Right lobe of liver (tissue), 4 donors: ENCODE results near the gene SLC25A45.

Experiments used
- POLR2A ChIP-seq: fragments of 450-650 bp; IDR thresholded peaks from one replicate; pipeline ENCODE4 v1.6.1; 2017; ENCODE audit warnings: antibody characterized with exemption, mild to moderate bottlenecking
- TF ChIP-seq, protein P1 (sequence below), 4 donors: fragments of 200-600 bp in 3 of 4; fragments of 450-650 bp in 1 of 4; IDR thresholded peaks; one replicate each; pipeline versions ENCODE4 v1.5.1 to v1.8.0; 2016 to 2022; ENCODE audit warnings: antibody characterized with exemption in 4 of 4, mild to moderate bottlenecking in 2 of 4
- donor health status: DM: no; HTN: no; CAD: no.
- donor health status: DM: no; HTN: no; CAD: no.
- donor health status: DM: no; HTN: yes; CAD: no.

DNA sequence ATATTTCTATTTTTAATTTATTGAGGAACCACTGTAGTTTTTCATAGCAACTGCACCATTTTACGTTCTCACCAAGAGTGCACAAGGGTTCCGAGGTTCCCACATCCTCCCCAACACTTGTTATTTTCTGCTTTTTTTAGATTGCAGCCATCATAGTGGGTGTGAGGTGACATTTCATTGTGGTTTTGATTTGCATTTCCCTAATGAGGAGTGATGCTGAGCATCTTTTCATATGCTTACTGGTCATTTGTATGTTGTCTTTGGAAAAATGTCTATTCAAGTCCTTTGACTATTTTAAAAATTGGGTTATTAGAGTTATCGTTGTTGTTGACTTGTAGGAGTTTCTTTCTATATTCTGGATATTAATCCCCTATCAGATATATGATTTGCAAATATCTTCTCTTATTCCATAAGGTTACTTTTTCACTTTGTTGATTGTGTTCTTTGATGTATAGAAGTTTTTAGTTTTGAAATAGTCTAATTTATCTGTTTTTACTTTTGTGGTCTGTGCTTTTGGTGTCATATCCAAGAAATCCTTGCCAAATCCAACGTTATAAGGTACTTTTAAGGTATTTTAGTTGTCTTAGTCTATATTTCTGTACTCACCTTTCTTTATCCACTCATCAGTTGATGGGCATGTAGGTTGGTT, 49.1 kb upstream of the SLC25A45 start:
- TF ChIP-seq, protein P1, sequence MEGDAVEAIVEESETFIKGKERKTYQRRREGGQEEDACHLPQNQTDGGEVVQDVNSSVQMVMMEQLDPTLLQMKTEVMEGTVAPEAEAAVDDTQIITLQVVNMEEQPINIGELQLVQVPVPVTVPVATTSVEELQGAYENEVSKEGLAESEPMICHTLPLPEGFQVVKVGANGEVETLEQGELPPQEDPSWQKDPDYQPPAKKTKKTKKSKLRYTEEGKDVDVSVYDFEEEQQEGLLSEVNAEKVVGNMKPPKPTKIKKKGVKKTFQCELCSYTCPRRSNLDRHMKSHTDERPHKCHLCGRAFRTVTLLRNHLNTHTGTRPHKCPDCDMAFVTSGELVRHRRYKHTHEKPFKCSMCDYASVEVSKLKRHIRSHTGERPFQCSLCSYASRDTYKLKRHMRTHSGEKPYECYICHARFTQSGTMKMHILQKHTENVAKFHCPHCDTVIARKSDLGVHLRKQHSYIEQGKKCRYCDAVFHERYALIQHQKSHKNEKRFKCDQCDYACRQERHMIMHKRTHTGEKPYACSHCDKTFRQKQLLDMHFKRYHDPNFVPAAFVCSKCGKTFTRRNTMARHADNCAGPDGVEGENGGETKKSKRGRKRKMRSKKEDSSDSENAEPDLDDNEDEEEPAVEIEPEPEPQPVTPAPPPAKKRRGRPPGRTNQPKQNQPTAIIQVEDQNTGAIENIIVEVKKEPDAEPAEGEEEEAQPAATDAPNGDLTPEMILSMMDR (IDR thresholded peaks at IDR 0.05), result no peak
- peak; percentile 16 for TF ChIP-seq POLR2A
